ENCODE data around the gene COL5A3.

- TF ChIP-seq, protein P1, sequence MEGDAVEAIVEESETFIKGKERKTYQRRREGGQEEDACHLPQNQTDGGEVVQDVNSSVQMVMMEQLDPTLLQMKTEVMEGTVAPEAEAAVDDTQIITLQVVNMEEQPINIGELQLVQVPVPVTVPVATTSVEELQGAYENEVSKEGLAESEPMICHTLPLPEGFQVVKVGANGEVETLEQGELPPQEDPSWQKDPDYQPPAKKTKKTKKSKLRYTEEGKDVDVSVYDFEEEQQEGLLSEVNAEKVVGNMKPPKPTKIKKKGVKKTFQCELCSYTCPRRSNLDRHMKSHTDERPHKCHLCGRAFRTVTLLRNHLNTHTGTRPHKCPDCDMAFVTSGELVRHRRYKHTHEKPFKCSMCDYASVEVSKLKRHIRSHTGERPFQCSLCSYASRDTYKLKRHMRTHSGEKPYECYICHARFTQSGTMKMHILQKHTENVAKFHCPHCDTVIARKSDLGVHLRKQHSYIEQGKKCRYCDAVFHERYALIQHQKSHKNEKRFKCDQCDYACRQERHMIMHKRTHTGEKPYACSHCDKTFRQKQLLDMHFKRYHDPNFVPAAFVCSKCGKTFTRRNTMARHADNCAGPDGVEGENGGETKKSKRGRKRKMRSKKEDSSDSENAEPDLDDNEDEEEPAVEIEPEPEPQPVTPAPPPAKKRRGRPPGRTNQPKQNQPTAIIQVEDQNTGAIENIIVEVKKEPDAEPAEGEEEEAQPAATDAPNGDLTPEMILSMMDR (conservative IDR thresholded peaks at IDR 0.05 in 1 of 2, IDR thresholded peaks at IDR 0.05 in 1 of 2; ENCODE audit: extremely low read depth in 1 of 2, insufficient read depth in 1 of 2, low read depth in 1 of 2, low read length in 2 of 2) = no peak
- TF ChIP-seq EZH2 (IDR thresholded peaks at IDR 0.05; ENCODE audit: borderline replicate concordance, low read length) = no peak
Observed at GRCh38 chr19:9937001-9937411, 73.3 kb downstream of the COL5A3 start.
